ENCODE measurements around the gene CD302.

The CD302 gene, protein sequence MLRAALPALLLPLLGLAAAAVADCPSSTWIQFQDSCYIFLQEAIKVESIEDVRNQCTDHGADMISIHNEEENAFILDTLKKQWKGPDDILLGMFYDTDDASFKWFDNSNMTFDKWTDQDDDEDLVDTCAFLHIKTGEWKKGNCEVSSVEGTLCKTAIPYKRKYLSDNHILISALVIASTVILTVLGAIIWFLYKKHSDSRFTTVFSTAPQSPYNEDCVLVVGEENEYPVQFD

DNA sequence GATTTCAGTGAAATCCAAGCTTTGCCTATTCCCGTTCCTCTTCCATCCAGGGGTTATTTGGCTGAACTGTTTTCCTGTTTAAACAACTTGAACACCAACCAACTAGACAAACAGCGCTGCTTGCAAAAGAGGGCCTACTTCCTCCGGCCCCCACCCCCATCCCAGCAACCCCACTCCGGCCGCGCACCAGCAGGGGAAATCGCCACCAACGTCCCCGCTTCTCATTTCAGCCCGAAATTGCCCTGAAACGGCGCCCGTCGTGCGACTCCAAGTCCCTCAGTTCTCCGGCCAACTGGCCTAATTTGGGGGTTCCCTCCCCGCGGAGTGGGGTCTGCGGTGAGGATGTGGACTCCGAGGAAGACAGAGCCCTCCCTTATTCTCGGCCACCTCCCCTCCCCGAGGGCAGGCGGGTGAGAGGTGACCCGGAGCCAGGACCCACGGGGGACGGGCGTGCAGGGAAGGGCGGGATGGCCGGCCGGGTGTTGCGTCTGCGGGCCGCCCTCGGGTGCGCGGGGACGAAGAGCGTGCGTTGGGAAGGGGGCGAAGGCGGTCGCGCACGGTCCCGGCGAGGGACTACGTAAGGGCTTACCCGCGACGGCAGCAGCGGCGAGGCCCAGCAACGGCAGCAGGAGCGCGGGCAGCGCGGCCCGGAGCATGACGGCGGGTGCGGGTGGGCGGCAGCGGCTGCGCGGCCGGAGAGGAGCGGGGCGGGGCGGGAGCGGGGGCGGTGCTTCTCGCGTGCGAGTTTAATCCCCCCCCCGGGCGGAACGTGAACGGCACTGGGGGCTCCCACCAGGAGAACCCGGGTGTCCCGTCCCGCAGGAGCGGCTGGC lies at the start of gene CD302:
TSS of gene CD302 (minus strand) at position 666 of the 833 bp plus-strand sequence. CDS start at position 656, 10 bp downstream.
- ChIA-PET POLR2A (no interaction called here), CTCF (no interaction called here)
- TF ChIP-seq L3MBTL2 (conservative IDR thresholded peaks at IDR 0.05) (peak; percentile 84), NFRKB (IDR thresholded peaks at IDR 0.05) (no peak), ELF4 (IDR thresholded peaks at IDR 0.05) (no peak), HDGF (IDR thresholded peaks at IDR 0.05; ENCODE audit: borderline replicate concordance) (no peak), ZNF384 (IDR thresholded peaks at IDR 0.05) (no peak), ARNT (IDR thresholded peaks at IDR 0.05) (peak; percentile 72; the same call in 1 of the 2 replicates), TARDBP (IDR thresholded peaks at IDR 0.05) (no peak), CTBP1 (IDR thresholded peaks at IDR 0.05; ENCODE audit: borderline replicate concordance) (no peak), FOXM1 (IDR thresholded peaks at IDR 0.05; ENCODE audit: borderline replicate concordance) (0 out of 2 replicates have a peak, but pooled peaks have one; percentile 4), SP1 (IDR thresholded peaks at IDR 0.05) (no peak), FOXK2 (IDR thresholded peaks at IDR 0.05) (no peak), BHLHE40 (IDR thresholded peaks at IDR 0.05; ENCODE audit: borderline replicate concordance) (no peak), LEF1 (IDR thresholded peaks at IDR 0.05; ENCODE audit: borderline replicate concordance) (no peak), SUZ12 (IDR thresholded peaks at IDR 0.05) (no peak), FOXA1 (IDR thresholded peaks at IDR 0.05) (no peak)
- TF ChIP-seq, protein P1, sequence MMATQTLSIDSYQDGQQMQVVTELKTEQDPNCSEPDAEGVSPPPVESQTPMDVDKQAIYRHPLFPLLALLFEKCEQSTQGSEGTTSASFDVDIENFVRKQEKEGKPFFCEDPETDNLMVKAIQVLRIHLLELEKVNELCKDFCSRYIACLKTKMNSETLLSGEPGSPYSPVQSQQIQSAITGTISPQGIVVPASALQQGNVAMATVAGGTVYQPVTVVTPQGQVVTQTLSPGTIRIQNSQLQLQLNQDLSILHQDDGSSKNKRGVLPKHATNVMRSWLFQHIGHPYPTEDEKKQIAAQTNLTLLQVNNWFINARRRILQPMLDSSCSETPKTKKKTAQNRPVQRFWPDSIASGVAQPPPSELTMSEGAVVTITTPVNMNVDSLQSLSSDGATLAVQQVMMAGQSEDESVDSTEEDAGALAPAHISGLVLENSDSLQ (IDR thresholded peaks at IDR 0.05) = no peak
- peak; percentile 68 for DNase-seq (ENCODE audit: extremely low spot score)

- ChIA-PET CTCF (no interaction called here), POLR2A (no interaction called here)
- no peak for DNase-seq (ENCODE audit: extremely low spot score)
- TF ChIP-seq ARNT (IDR thresholded peaks at IDR 0.05) = no peak
- TF ChIP-seq CTBP1 (IDR thresholded peaks at IDR 0.05; ENCODE audit: borderline replicate concordance) = no peak
- TF ChIP-seq NFRKB (IDR thresholded peaks at IDR 0.05) = no peak
- TF ChIP-seq BHLHE40 (IDR thresholded peaks at IDR 0.05; ENCODE audit: borderline replicate concordance) = no peak
- no peak for TF ChIP-seq FOXM1 (IDR thresholded peaks at IDR 0.05; ENCODE audit: borderline replicate concordance)
- no peak for TF ChIP-seq ELF4 (IDR thresholded peaks at IDR 0.05)
- TF ChIP-seq HDGF (IDR thresholded peaks at IDR 0.05; ENCODE audit: borderline replicate concordance) = no peak
- TF ChIP-seq TARDBP (IDR thresholded peaks at IDR 0.05) = no peak
- no peak for TF ChIP-seq ZNF384 (IDR thresholded peaks at IDR 0.05)
- TF ChIP-seq FOXA1 (IDR thresholded peaks at IDR 0.05) = no peak
- TF ChIP-seq LEF1 (IDR thresholded peaks at IDR 0.05; ENCODE audit: borderline replicate concordance) = no peak
Measured at GRCh38 chr2:159846564-159846963, 48.6 kb upstream of the CD302 start.

DNA sequence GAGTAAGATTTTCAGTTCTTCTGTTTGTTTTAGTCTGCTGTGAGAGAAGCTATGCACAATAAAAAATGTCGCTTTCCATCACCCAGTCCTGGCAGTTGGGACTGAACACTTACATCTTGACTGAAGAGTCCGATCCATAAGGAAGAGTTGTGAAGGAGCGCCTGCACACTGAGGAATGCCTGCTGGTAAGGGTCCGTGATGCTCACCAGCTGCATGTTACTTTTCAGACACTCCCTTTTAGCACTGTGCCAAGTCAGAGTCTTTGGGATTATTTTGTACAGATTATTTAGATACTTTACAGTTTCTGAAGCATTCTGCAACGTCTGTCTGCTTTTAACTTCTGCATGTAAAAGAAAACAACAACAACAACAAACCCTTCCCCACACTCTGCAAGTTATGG lies 42.6 kb upstream of the CD302 start:
- TF ChIP-seq TARDBP (IDR thresholded peaks at IDR 0.05) (no peak), ARNT (IDR thresholded peaks at IDR 0.05) (no peak), BHLHE40 (IDR thresholded peaks at IDR 0.05; ENCODE audit: borderline replicate concordance) (no peak), CTBP1 (IDR thresholded peaks at IDR 0.05; ENCODE audit: borderline replicate concordance) (no peak), SP1 (IDR thresholded peaks at IDR 0.05) (no peak), ZNF384 (IDR thresholded peaks at IDR 0.05) (no peak), NFRKB (IDR thresholded peaks at IDR 0.05) (no peak), L3MBTL2 (conservative IDR thresholded peaks at IDR 0.05) (no peak), HDGF (IDR thresholded peaks at IDR 0.05; ENCODE audit: borderline replicate concordance) (no peak), SUZ12 (IDR thresholded peaks at IDR 0.05) (no peak), FOXM1 (IDR thresholded peaks at IDR 0.05; ENCODE audit: borderline replicate concordance) (no peak), ELF4 (IDR thresholded peaks at IDR 0.05) (no peak), LEF1 (IDR thresholded peaks at IDR 0.05; ENCODE audit: borderline replicate concordance) (no peak), FOXA1 (IDR thresholded peaks at IDR 0.05) (no peak), FOXK2 (IDR thresholded peaks at IDR 0.05) (no peak)
- TF ChIP-seq, protein P1 (IDR thresholded peaks at IDR 0.05) = no peak
- ChIA-PET CTCF (no interaction called here), POLR2A (no interaction called here)
- no peak for DNase-seq (ENCODE audit: extremely low spot score)

GRCh38 chr2:159832858-159833257 lies 34.9 kb upstream of the CD302 start:
- DNase-seq (ENCODE audit: extremely low spot score) = no peak
- ChIA-PET CTCF (interaction anchor here (0.6 kb wide), 2 partner anchors 529 to 1400 kb away, joined by 3 to 8 read pairs; no protein-coding TSS in a partner anchor), POLR2A (no interaction called here)
- no peak for TF ChIP-seq CTBP1 (IDR thresholded peaks at IDR 0.05; ENCODE audit: borderline replicate concordance)
- TF ChIP-seq BHLHE40 (IDR thresholded peaks at IDR 0.05; ENCODE audit: borderline replicate concordance) = no peak
- no peak for TF ChIP-seq HDGF (IDR thresholded peaks at IDR 0.05; ENCODE audit: borderline replicate concordance)
- TF ChIP-seq TARDBP (IDR thresholded peaks at IDR 0.05) = no peak
- TF ChIP-seq ZNF384 (IDR thresholded peaks at IDR 0.05) = no peak
- TF ChIP-seq SP1 (IDR thresholded peaks at IDR 0.05) = no peak
- TF ChIP-seq, protein P1 (IDR thresholded peaks at IDR 0.05) = no peak
- TF ChIP-seq FOXM1 (IDR thresholded peaks at IDR 0.05; ENCODE audit: borderline replicate concordance) = no peak
- TF ChIP-seq FOXK2 (IDR thresholded peaks at IDR 0.05) = no peak
- no peak for TF ChIP-seq NFRKB (IDR thresholded peaks at IDR 0.05)
- no peak for TF ChIP-seq ARNT (IDR thresholded peaks at IDR 0.05)

GRCh38 chr2:159832026-159832425 lies 34.0 kb upstream of the CD302 start:
- ChIA-PET CTCF (no interaction called here), POLR2A (no interaction called here)
- DNase-seq (ENCODE audit: extremely low spot score) = no peak
- TF ChIP-seq, protein P1 (IDR thresholded peaks at IDR 0.05) = no peak
- no peak for TF ChIP-seq HDGF (IDR thresholded peaks at IDR 0.05; ENCODE audit: borderline replicate concordance)
- TF ChIP-seq L3MBTL2 (conservative IDR thresholded peaks at IDR 0.05) = no peak
- no peak for TF ChIP-seq ZNF384 (IDR thresholded peaks at IDR 0.05)
- TF ChIP-seq ELF4 (IDR thresholded peaks at IDR 0.05) = no peak
- TF ChIP-seq ARNT (IDR thresholded peaks at IDR 0.05) = no peak
- no peak for TF ChIP-seq TARDBP (IDR thresholded peaks at IDR 0.05)
- no peak for TF ChIP-seq FOXM1 (IDR thresholded peaks at IDR 0.05; ENCODE audit: borderline replicate concordance)

Data from HEK293T (cell line).